Esophagus squamous epithelium (tissue), 4 donors: ENCODE results near the gene RARS2.
"Not testable (repeated sequence)": the region's sequence is repeated elsewhere in the genome, so short reads cannot be mapped to it uniquely, and the experiment has no call there.

Source experiments
- CTCF ChIP-seq, 6 experiments: fragments of 450-650 bp in 4 of 6; fragments of 200-600 bp in 2 of 6; sonication (generic) in 2 of 6; IDR thresholded peaks; one replicate each; pipeline ENCODE4 v1.5.1; 2016 to 2019; ENCODE audit warnings: antibody characterized with exemption in 6 of 6, mild to moderate bottlenecking in 4 of 6, moderate library complexity in 4 of 6
- POLR2A ChIP-seq, 4 donors: fragments of 450-650 bp; IDR thresholded peaks; one replicate each; pipeline ENCODE4 v1.6.1; 2017; ENCODE audit warnings: antibody characterized with exemption in 4 of 4, mild to moderate bottlenecking in 4 of 4, moderate library complexity in 3 of 4

GRCh38 chr6:87489326-87489725, 100.5 kb downstream of the RARS2 start:
- TF ChIP-seq CTCF, POLR2A (IDR thresholded peaks at IDR 0.05): not testable (repeated sequence)
